ENCODE results near the gene CDYL. TPM values are rescaled to one million over a fixed set of nuclear protein-coding genes. Genes with fewer than 3 reads are reported as not detected.

CDYL gene
- total RNA-seq, 2 experiments from 2014 or later = 31.1 to 31.2 TPM

DNA sequence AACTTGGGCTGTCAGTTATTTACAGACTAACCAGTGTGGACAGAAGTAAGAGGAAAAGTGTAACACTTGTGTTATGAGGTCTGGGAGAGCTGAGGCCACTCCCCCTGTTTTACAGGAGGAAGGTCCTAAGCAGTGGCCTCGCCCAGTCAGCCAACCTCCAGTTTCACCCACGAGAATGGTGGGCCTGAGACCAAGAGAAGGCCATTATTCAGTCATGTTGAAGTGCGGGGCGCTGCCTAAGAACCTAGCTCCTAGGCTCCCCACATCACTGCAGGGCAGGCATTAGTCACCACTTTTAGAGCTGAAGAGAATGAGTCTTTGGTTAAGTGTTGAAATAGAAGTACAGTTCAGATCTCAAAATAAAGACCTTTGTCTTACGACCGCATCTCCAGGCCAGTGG is 27.9 kb downstream of the CDYL start:
- peaks cover 11% of the 10 kb centered on the region for H3K9me3 Mint-ChIP-seq
- H3K4me3 Mint-ChIP-seq = no peak overlapping the region
- peaks cover 25% of the 10 kb centered on the region for H3K36me3 Mint-ChIP-seq (ENCODE audit: low read depth)
- TF ChIP-seq CTCF (IDR thresholded peaks at IDR 0.05) = no peak
- intact Hi-C loops (cut with micrococcal nuclease) = no loop called here
- ATAC-seq = peak; percentile 53
- ChIA-PET POLR2A (no interaction called here), CTCF (no interaction called here)
- DNase-seq = peak; percentile 44
- H3K27ac Mint-ChIP-seq = no peak overlapping the region
- no peaks in the 10 kb centered on the region for H3K27me3 Mint-ChIP-seq
- peaks cover 74% of the 10 kb centered on the region for H3K4me1 Mint-ChIP-seq (ENCODE audit: low read depth)

DNA sequence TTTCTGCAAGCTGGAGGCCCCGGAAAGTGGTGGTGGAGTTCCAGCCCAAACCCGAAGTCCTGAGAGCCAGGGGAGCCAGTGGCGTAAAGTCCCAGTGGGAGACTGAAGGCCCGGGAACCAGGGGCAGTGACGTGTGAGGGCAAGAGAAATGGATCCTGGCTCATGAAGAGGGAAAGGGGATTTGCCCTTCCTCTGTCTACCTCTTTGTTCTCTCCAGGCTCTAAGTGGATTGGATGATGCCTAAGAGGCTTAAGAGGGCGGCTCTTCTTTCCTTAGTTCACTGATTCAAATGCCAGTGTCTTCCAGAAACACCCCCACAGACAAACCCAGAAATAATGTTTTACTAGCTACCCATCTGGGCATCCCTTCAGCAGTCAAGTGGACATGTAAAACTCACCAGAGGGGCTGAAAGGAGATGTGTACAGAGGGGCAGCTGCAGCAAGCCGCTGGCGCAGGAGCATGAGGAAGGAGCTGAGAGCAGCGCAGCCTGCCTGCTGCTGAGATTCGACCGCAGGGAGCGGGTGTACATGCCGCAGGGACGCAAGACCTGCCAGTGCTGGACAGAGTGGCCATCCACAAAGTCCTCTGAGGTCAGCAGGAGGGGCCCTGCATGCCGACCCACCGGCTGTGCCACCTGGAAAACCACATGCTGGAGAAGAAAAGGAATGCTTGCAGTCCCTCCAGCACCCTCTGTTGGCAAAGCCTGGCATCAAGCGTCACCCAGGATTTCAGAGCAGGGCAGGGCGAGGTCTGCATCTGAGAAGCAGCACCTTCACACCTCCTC is 29.5 kb downstream of the CDYL start:
- intact Hi-C loops (cut with micrococcal nuclease) = no loop called here
- no peak for ATAC-seq
- no peak overlapping the region for H3K27ac Mint-ChIP-seq
- peaks cover 9% of the 10 kb centered on the region for H3K9me3 Mint-ChIP-seq
- peaks cover 79% of the 10 kb centered on the region for H3K4me1 Mint-ChIP-seq (ENCODE audit: low read depth)
- peak; percentile 35 for DNase-seq
- peaks cover 18% of the 10 kb centered on the region for H3K36me3 Mint-ChIP-seq (ENCODE audit: low read depth)
- CTCF ChIA-PET = interaction anchor here (1.2 to 1.4 kb wide), 2 partner anchors 21 to 59 kb away, joined by 3 to 4 read pairs; no protein-coding TSS in a partner anchor
- POLR2A ChIA-PET = interaction anchor here (0.7 to 1.1 kb wide), 3 partner anchors 19 to 48 kb away, joined by 3 to 4 read pairs (median 3); no protein-coding TSS in a partner anchor
- peak; percentile 63 for TF ChIP-seq CTCF (IDR thresholded peaks at IDR 0.05)
- no peak overlapping the region for H3K4me3 Mint-ChIP-seq
- H3K27me3 Mint-ChIP-seq = no peaks in the 10 kb centered on the region

DNA sequence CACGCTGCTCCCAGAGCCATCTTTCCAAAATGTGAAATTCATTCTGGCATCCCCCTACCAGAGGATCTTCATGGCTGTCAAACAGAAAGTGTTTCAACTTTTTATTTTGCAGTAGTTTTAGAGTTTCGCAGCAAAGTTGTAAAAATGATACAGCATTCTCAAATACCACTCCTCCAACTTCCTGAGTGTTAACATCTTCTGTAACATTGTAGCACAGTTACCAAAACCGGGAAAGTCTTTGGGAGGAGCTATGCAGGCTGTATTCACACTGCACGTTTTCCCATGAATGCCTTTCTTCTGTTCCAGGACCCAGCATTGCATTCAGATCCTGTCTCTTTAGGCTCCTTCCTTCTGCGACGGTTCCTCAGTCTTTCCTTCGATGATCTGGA is 30.1 kb downstream of the CDYL start:
- DNase-seq = no peak
- H3K27ac Mint-ChIP-seq = no peak overlapping the region
- no peaks in the 10 kb centered on the region for H3K27me3 Mint-ChIP-seq
- H3K9me3 Mint-ChIP-seq = peaks cover 5% of the 10 kb centered on the region
- no peak for ATAC-seq
- TF ChIP-seq CTCF (IDR thresholded peaks at IDR 0.05) = peak; percentile 10
- no peak overlapping the region for H3K4me3 Mint-ChIP-seq
- CTCF ChIA-PET = no interaction called here
- intact Hi-C loops (cut with micrococcal nuclease) = no loop called here
- peaks cover 15% of the 10 kb centered on the region for H3K36me3 Mint-ChIP-seq (ENCODE audit: low read depth)
- POLR2A ChIA-PET = interaction anchor here (0.9 to 1.1 kb wide), 2 partner anchors 19 to 48 kb away, joined by 3 read pairs; no protein-coding TSS in a partner anchor
- H3K4me1 Mint-ChIP-seq (ENCODE audit: low read depth) = peaks cover 79% of the 10 kb centered on the region

- POLR2A ChIA-PET = interaction anchor here (1.1 kb wide), 1 partner anchor 20 kb away, joined by 3 read pairs; no protein-coding TSS in a partner anchor
- CTCF ChIA-PET = no interaction called here
- Mint-ChIP-seq H3K27ac (no peak overlapping the region), H3K4me1 (ENCODE audit: low read depth) (peaks cover 76% of the 10 kb centered on the region), H3K27me3 (no peaks in the 10 kb centered on the region), H3K36me3 (ENCODE audit: low read depth) (peaks cover 15% of the 10 kb centered on the region), H3K4me3 (no peak overlapping the region), H3K9me3 (peaks cover 5% of the 10 kb centered on the region)
- intact Hi-C loops (cut with micrococcal nuclease) = no loop called here
- no peak for TF ChIP-seq CTCF (IDR thresholded peaks at IDR 0.05)
- DNase-seq (no peak), ATAC-seq (no peak)
These were observed 30.6 kb downstream of the CDYL start for GRCh38 chr6:4806791-4807190.

GRCh38 chr6:4808396-4808795 is 32.2 kb downstream of the CDYL start:
- no peak for TF ChIP-seq CTCF (IDR thresholded peaks at IDR 0.05)
- H3K9me3 Mint-ChIP-seq = peaks cover 5% of the 10 kb centered on the region
- intact Hi-C loops (cut with micrococcal nuclease) = no loop called here
- peaks cover 19% of the 10 kb centered on the region for H3K36me3 Mint-ChIP-seq (ENCODE audit: low read depth)
- no peak overlapping the region for H3K4me3 Mint-ChIP-seq
- POLR2A ChIA-PET = interaction anchor here (1.0 kb wide), 1 partner anchor 11 kb away, joined by 4 read pairs; no protein-coding TSS in a partner anchor
- H3K27me3 Mint-ChIP-seq = no peaks in the 10 kb centered on the region
- ATAC-seq (no peak), DNase-seq (no peak)
- CTCF ChIA-PET = interaction anchor here (1.3 kb wide), 1 partner anchor 10 kb away, joined by 6 read pairs; no protein-coding TSS in a partner anchor
- peaks cover 76% of the 10 kb centered on the region for H3K4me1 Mint-ChIP-seq (ENCODE audit: low read depth)
- no peak overlapping the region for H3K27ac Mint-ChIP-seq

Data from activated CD8-positive, alpha-beta T cell treated with anti-CD3 and anti-CD28 coated beads for 36 hours (primary cell).